GM18505 (cell line): ENCODE measurements around the gene RBM33.
A peak's percentile ranks its signal among the peaks of the same experiment; 100 is the strongest.

Experiments used
- ATAC-seq: cut with Tn5 transposase; IDR thresholded peaks from one replicate; pipeline ENCODE4 v1.9.1; 2021; ENCODE audit not compliant: unreplicated experiment
- POLR2A ChIP-seq: IDR thresholded peaks from 4 replicates; pipeline ENCODE4 v1.6.1; 2011; ENCODE audit warnings: borderline replicate concordance; ENCODE audit not compliant: insufficient read depth, insufficient read length; ENCODE audit errors: extremely low read depth

Gene RBM33

DNA sequence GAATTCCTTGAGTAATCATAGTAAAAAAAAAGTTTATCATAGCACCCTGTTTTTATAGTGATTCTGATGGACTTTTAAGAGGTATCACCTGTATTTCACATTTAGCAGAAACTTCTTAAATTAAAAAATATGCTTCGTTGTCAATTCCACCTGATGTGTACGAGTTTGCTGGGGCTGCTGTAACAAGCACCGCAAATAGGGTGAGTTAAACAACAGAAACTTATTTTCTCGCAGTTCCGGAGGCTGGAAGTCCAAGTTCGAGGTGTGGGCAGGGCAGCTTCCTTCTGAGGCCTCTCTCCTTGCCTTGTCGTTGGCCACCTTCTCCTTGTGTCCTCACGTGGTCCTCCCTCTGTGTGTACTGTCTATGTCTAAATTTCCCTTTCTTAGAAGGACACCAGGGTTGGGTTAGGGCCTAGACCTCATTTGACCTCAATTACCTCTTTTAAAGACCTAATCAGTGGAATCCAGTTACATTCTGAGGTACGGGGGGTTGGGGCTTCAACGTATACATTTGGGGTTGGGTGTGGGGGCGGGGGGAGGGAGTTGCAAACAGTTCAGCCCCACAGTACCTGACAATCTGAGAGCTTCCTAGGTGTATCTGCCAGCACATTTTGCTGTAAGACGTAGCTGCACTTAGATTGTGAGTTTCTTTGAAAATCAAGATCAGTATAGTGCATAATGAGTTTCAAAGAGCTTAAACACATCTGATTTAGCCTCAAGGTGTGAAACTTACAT lies 72.7 kb downstream of the RBM33 start:
- no peak for TF ChIP-seq POLR2A
- ATAC-seq, result no peak

- no peak for TF ChIP-seq POLR2A
- peak; percentile 41 for ATAC-seq
Observed at GRCh38 chr7:155721056-155721455, 76.6 kb downstream of the RBM33 start.

DNA sequence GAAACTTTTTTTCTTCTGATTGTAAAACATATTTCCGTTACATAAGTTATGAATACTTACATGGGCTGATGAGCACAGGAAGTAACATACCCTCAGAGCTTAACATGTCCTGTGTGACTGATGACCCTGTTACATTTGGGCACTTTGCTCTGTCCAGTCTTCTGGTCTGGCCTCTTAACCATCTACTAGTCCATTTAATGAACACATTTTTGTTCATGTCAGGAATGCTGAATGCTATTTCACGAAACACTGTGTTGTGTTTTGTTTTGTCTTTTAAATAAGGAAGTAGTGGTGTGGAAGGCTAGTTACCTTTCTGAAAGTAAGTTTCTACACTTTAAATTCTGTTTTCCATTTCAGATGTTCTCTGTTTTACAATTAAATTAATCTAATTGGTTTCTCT lies 77.7 kb downstream of the RBM33 start:
- no peak for TF ChIP-seq POLR2A
- peak; percentile 47 for ATAC-seq

DNA sequence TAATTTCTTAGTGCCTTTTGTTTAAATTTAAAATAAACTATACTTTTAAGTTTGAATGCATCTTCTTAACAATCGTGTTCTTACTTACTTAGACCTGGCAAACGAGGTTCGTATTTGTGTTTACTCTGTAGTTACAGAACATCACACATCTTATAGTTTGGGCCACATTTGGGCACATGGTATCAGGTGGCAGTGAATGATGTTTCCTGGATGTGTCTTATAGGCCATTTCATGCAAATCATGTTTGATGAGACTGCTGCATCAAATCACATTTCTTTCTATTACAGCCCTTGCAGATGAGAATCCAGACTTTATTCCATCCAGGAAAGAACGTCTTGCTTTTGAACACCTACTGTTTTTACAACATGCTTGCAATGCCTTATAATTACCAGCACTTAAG lies 78.5 kb downstream of the RBM33 start:
- ATAC-seq, result no peak
- TF ChIP-seq POLR2A, result no peak

DNA sequence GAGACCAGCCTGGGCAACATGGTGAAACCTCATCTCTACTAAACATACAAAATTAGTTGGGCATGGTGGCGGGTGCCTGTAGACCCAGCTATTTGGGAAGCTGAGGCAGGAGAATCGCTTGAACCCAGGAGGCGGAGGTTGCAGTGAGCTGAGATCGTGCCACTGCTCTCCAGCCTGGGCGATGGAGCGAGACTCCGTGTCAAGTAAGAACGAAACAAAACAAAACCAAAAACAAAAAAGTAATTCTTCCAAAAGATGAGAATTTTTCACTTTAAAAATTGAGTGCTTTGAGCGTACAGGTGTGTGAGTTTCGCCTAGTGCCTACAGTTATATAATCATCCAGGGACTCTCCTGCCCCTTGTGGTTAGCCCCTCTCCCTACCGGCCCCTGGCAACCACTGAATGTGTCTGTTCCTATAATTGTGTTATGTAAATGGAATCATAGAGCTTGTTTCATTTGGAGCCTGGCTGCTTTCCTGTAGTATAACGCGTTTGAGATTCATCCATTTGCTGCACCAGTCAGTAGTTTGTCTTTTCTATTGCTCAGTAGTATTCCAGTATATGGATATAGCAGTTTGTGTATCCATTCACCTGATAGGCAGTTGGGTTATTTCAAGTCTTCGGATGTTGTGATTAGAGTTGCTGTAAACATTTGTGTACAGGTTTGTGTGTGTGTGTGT lies 80.0 kb downstream of the RBM33 start:
- no peak for ATAC-seq
- TF ChIP-seq POLR2A, result no peak

- ATAC-seq, result no peak
- no peak for TF ChIP-seq POLR2A
Observed at GRCh38 chr7:155725006-155725355, 80.5 kb downstream of the RBM33 start.

DNA sequence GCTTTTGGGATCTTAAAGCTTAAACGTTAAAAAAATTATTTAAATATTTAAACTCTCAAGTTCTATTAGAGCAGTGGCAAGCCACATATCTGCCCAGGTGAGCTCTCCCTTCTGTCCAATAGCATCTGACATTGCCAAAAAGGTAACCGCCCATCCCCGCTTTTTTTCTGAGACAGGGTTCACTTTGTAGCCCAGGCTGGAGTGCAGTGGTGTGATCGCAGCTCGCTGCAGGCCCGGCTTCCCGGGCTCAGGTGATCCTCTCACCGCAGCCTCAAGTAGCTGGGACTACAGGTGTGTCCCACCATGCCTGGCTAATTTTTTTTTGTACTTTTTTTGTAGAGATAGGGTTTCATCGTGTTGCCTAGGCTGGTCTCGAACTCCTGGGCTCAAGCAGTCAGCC lies 83.2 kb downstream of the RBM33 start:
- no peak for TF ChIP-seq POLR2A
- ATAC-seq, result no peak

GRCh38 chr7:155728116-155728515 lies 83.7 kb downstream of the RBM33 start:
- ATAC-seq, result no peak
- no peak for TF ChIP-seq POLR2A

DNA sequence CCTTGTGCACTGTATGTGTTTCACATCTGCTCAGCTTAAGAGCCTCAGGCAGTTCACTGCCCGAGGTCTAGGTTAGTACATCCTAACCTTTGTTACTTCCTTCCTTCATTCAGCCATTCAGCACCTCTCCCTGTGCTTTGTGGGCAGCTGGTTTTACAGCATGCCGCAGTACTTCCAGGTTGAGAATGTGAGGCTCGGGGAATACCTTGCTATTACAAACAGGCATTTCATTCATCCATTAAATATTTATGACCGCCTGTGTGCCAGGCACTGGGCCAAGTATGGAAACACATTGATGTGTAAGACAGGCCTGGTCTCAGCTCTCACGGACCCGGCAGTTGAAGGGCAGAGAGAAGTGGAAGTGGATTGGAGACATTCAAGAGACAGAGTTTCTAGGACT lies 85.4 kb downstream of the RBM33 start:
- no peak for ATAC-seq

GRCh38 chr7:155731380-155731779 lies 86.9 kb downstream of the RBM33 start:
- TF ChIP-seq POLR2A, result no peak
- ATAC-seq, result no peak

More for the DNA sequence above, 85.4 kb downstream of the RBM33 start:
- no peak for TF ChIP-seq POLR2A

DNA sequence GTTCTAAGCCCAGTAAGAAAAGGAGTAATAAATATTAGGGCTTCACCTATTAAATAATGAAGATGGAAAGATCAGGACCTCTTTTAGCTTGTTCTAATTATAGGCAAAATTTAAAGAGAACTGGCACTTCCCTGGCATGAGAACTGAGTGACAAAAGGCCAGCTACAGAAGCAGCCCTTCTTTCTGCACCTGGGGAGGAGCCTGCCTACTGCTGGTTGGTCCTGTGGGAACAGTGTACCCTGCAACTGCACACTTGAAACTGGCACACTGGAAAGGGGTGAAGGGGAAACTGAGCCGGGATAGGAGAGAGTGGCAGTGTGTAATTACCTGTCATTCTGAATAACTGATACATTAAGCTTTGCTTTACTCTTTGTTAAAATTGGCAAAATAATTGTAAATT lies 87.4 kb downstream of the RBM33 start:
- no peak for TF ChIP-seq POLR2A
- no peak for ATAC-seq

DNA sequence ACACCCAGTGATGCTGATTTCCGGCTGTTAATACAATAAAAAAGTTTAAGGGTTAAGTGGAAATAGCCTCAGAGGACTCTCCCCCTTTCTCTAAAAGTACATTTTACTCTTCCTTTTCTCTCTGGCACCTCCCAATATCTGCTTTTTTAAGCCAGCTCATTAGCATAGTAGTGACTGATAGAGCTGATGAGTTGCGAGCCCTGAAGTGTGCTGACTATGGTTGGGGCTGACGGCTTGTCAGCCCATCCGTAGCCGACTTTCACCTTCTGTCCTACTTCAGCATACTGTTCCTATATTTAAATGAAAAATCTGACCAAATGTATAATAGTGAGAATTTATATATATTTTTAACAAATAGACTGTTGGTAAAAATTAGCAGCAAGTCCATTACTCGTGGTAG lies 87.8 kb downstream of the RBM33 start:
- no peak for ATAC-seq
- no peak for TF ChIP-seq POLR2A

DNA sequence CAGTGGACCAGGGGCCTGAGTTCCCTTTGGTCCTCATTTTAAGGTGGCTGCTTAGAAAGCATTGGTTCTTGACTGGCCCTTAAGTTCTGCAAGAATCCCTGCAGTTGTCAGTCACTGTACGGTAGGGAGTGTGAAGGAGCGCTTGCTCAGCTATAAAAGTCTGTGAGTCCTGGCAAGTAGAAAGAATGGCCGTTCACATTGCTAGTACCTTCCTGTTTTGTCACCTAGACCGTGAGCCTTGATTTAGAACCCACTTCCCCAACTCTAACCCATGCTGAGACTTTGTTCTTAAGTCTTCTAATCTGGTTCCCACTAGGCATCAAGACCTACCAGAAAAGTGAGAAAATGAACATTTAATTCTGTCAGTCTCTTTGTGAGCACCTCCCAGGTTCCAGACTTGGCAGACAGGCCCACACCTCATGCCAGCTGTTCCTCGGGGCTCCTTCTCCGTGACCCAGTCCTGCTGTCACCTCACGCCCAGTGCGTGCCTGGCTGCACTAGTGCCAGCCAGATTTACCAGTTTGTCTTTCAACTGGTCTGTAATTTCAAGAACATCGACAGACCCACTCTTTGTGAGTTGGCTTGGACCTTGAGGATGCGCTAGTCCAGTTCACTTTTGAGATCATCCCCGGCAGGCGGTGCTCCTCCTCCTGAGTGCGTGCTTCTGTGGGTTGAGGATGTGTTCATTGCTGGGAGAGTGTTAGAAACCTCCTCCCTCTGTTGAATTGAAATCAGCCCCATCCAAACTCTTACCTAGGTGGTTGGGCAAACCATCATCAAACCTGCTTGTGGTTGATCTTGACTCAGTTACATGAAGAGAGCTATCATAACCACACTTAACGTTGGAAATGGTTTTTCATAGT lies 89.4 kb downstream of the RBM33 start:
- TF ChIP-seq POLR2A, result no peak

GRCh38 chr7:155734445-155734809 lies 90.0 kb downstream of the RBM33 start:
- ATAC-seq, result no peak
- TF ChIP-seq POLR2A, result no peak

More for the DNA sequence above, 89.4 kb downstream of the RBM33 start:
- ATAC-seq, result no peak
